ENCODE measurements around the gene DSCAM. TPM values are rescaled to one million over a fixed set of nuclear protein-coding genes. Genes with fewer than 3 reads are reported as not detected.

Gene DSCAM
- total RNA-seq, 4 donors from 2014 or later: 0.07 TPM; not detected in 3

GRCh38 chr21:40278345-40278744 is 568.6 kb downstream of the DSCAM start:
- TF ChIP-seq, protein P1, sequence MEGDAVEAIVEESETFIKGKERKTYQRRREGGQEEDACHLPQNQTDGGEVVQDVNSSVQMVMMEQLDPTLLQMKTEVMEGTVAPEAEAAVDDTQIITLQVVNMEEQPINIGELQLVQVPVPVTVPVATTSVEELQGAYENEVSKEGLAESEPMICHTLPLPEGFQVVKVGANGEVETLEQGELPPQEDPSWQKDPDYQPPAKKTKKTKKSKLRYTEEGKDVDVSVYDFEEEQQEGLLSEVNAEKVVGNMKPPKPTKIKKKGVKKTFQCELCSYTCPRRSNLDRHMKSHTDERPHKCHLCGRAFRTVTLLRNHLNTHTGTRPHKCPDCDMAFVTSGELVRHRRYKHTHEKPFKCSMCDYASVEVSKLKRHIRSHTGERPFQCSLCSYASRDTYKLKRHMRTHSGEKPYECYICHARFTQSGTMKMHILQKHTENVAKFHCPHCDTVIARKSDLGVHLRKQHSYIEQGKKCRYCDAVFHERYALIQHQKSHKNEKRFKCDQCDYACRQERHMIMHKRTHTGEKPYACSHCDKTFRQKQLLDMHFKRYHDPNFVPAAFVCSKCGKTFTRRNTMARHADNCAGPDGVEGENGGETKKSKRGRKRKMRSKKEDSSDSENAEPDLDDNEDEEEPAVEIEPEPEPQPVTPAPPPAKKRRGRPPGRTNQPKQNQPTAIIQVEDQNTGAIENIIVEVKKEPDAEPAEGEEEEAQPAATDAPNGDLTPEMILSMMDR (IDR thresholded peaks at IDR 0.05): no peak
- TF ChIP-seq POLR2A (IDR thresholded peaks at IDR 0.05): no peak
- intact Hi-C loops (cut with DNase I; ENCODE audit: low total_unique reads): no loop called here

GRCh38 chr21:40276001-40276400 is 571.0 kb downstream of the DSCAM start:
- TF ChIP-seq, protein P1 (IDR thresholded peaks at IDR 0.05): no peak
- TF ChIP-seq POLR2A (IDR thresholded peaks at IDR 0.05): no peak
- Histone ChIP-seq H3K9me3 (no peaks in the 10 kb centered on the region), H3K4me1 (no peaks in the 10 kb centered on the region), H3K4me3 (no peak overlapping the region), H3K27ac (no peak overlapping the region), H3K27me3 (no peaks in the 10 kb centered on the region), H3K36me3 (no peaks in the 10 kb centered on the region)
- no peak for DNase-seq
- intact Hi-C loops (cut with DNase I; ENCODE audit: low total_unique reads): no loop called here

More at GRCh38 chr21:40278345-40278744, 568.6 kb downstream of the DSCAM start:
- H3K4me3 ChIP-seq: no peak overlapping the region
- no peaks in the 10 kb centered on the region for H3K9me3 ChIP-seq
- no peaks in the 10 kb centered on the region for H3K4me1 ChIP-seq
- no peak for DNase-seq
- H3K27ac ChIP-seq: no peak overlapping the region
- H3K27me3 ChIP-seq: no peaks in the 10 kb centered on the region
- H3K36me3 ChIP-seq: no peaks in the 10 kb centered on the region

- DNase-seq: no peak
- Histone ChIP-seq H3K36me3 (no peaks in the 10 kb centered on the region), H3K27me3 (no peaks in the 10 kb centered on the region), H3K4me1 (no peaks in the 10 kb centered on the region), H3K27ac (no peak overlapping the region), H3K9me3 (no peaks in the 10 kb centered on the region), H3K4me3 (no peak overlapping the region)
- TF ChIP-seq POLR2A (IDR thresholded peaks at IDR 0.05): no peak
- TF ChIP-seq, protein P1 (IDR thresholded peaks at IDR 0.05): no peak
- intact Hi-C loops (cut with DNase I; ENCODE audit: low total_unique reads): no loop called here
These were observed 574.9 kb downstream of the DSCAM start for GRCh38 chr21:40272037-40272436.

DNA sequence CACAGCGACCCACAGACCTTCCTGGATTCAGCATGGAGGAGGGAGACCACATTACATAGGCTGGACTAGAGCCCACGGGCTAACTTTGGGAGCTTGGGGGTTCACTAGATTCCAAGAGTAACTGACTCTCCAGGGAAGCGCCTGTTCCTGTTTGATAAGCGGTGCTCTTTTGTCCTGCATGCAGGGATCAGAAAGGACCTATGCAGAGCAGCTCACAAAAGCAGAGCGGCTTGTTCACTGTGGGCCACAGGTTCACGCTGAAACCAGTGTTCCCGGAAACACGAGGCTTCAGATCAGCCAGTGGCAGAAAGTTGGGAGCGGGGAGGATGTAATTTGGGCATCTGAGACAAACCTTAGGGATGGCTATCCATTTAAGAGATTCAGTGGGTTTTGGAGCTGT is 575.8 kb downstream of the DSCAM start:
- no peak for DNase-seq
- intact Hi-C loops (cut with DNase I; ENCODE audit: low total_unique reads): no loop called here

DNA sequence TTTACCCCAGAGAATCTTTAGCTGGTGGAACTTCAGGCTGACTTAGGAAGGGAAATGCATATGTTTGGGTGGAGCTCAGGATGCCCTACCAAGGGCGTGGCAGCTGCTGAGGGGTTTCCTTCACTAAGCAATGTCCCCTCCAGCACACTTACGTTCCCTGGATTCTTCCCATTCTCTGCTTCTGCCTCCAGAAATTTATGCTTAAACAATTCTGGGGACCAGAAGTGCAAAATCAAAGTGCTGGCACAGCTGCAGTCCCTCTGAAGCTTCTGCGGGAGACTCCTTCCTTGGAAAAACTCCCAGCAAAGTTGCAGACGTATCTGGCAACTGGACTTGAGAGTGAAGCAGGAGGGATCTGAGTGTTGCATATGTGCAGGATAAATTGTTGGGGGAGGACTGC is 576.9 kb downstream of the DSCAM start:
- no peak overlapping the region for H3K4me3 ChIP-seq
- no peaks in the 10 kb centered on the region for H3K9me3 ChIP-seq
- intact Hi-C loops (cut with DNase I; ENCODE audit: low total_unique reads): no loop called here
- H3K27me3 ChIP-seq: no peaks in the 10 kb centered on the region
- TF ChIP-seq, protein P1 (IDR thresholded peaks at IDR 0.05): no peak
- TF ChIP-seq POLR2A (IDR thresholded peaks at IDR 0.05): no peak
- H3K36me3 ChIP-seq: no peaks in the 10 kb centered on the region
- no peak for DNase-seq
- H3K4me1 ChIP-seq: no peaks in the 10 kb centered on the region
- H3K27ac ChIP-seq: no peak overlapping the region

More for the DNA sequence above, 575.8 kb downstream of the DSCAM start:
- no peaks in the 10 kb centered on the region for H3K27me3 ChIP-seq
- H3K27ac ChIP-seq: no peak overlapping the region
- H3K9me3 ChIP-seq: no peaks in the 10 kb centered on the region
- H3K4me3 ChIP-seq: no peak overlapping the region
- H3K4me1 ChIP-seq: no peaks in the 10 kb centered on the region
- TF ChIP-seq, protein P1 (IDR thresholded peaks at IDR 0.05): no peak
- no peak for TF ChIP-seq POLR2A (IDR thresholded peaks at IDR 0.05)
- H3K36me3 ChIP-seq: no peaks in the 10 kb centered on the region

Measured in uterus (tissue), 4 donors.